Adrenal gland (tissue), 19 donors: Measurements from ENCODE around the gene TCHH. TPM values are rescaled to one million over a fixed set of nuclear protein-coding genes. Genes with fewer than 3 reads are reported as not detected.

Source experiments
- DNase-seq, 7 donors: peaks; one replicate each; pipeline ENCODE4 v3.0.0-alpha.2; 2019 to 2020
- H3K27ac ChIP-seq, 5 donors: fragments of 200-600 bp; sonication (generic) in 4 of 5; 1 replicate in 3 of 5; 2 replicates in 2 of 5; pipeline versions ENCODE4 v1.5.1 to v1.8.0; 2016 to 2020; ENCODE audit warnings: mild to moderate bottlenecking in 1 of 5
- H3K27me3 ChIP-seq: fragments of 200-600 bp; 2 replicates; pipeline ENCODE4 v1.8.0; 2021
- H3K36me3 ChIP-seq, 2 donors: fragments of 200-600 bp; replicated peaks in 1 of 2; 1 replicate in 1 of 2; 2 replicates in 1 of 2; pipeline versions ENCODE4 v1.5.1 to v1.8.0; 2018 to 2022
- H3K4me1 ChIP-seq, 2 donors: fragments of 200-600 bp; replicated peaks in 1 of 2; 1 replicate in 1 of 2; 2 replicates in 1 of 2; pipeline versions ENCODE4 v1.5.1 to v1.8.0; 2018 to 2021
- H3K4me3 ChIP-seq, 4 donors: fragments of 200-600 bp; sonication (generic) in 3 of 4; one replicate each; pipeline ENCODE4 v1.5.1; 2016 to 2018
- H3K9me3 ChIP-seq, 3 donors: fragments of 200-600 bp; sonication (generic) in 1 of 3; replicated peaks in 1 of 3; 1 replicate in 2 of 3; 2 replicates in 1 of 3; pipeline versions ENCODE4 v1.5.1 to v1.8.0; 2016 to 2021
- CTCF ChIP-seq, 6 experiments: fragments of 450-650 bp in 4 of 6; fragments of 200-600 bp in 2 of 6; sonication (generic) in 1 of 6; IDR thresholded peaks; 1 replicate in 5 of 6; 2 replicates in 1 of 6; pipeline versions ENCODE4 v1.5.1 to v1.8.0; 2016 to 2021; ENCODE audit warnings: antibody characterized with exemption in 6 of 6, mild to moderate bottlenecking in 2 of 6, moderate library complexity in 1 of 6
- POLR2A ChIP-seq, 2 donors: fragments of 450-650 bp; IDR thresholded peaks; one replicate each; pipeline ENCODE4 v1.6.1; 2017; ENCODE audit warnings: antibody characterized with exemption in 2 of 2, mild to moderate bottlenecking in 2 of 2, moderate library complexity in 1 of 2
- WGBS, 4 donors: extraction: QIAGEN DNeasy Blood & Tissue Kit in 2 of 4; methylation state at CpG; one replicate each; pipeline versions ENCODE4 v1.1.5 to v1.1.7; 2013 to 2017; 5-methylcytosine and 5-hydroxymethylcytosine counted together
- intact Hi-C, 2 donors: fragments of 100-400 bp; cut with DNase I; formaldehyde crosslinking; loops; one replicate each; pipeline versions ENCODE4 v1.14.1 to v1.15.0; 2022 to 2023
- long read RNA-seq, 10 donors: library from polyadenylated mRNA in 3 of 10; unstranded in 2 of 10; stranded (forward) in 1 of 10; transcript quantifications; one replicate each; pipeline ENCODE4 v2.0.0 and lab custom pipeline, GENCODE V29; 2021 to 2026
- polyA plus RNA-seq, 3 donors: library from polyadenylated mRNA; stranded (reverse); fragments of 200-250 nt in 2 of 3; fragments of 350-450 nt in 1 of 3; fragmentation: Illumina TruSeq in 1 of 3; extraction: RNeasy Lipid Tissue Mini Kit (QIAGEN cat#74804) in 1 of 3; gene quantifications; one replicate each; pipeline ENCODE4 v1.2.3, GENCODE V29; 2013 to 2014
- total RNA-seq, 9 donors: library from RNA; depleted of rRNA in 4 of 9; stranded (reverse); fragments of >200 nt in 4 of 9; fragments of 120-200 nt in 1 of 9; fragmentation: NEBNext Ultra II Directional in 1 of 9; extraction: Animal tissue kit (Norgen Biotek cat#: 25700) in 1 of 9; gene quantifications; one replicate each; pipeline versions ENCODE4 v1.1.0 to v1.2.4, GENCODE V29; 2013 to 2023
- donor health status: healthy with polysubstance abuse.
- donor health status: Bipolar disorder and iron deficiency.
- donor health status: DM: yes; HTN: yes; CAD: no.
- donor health status: DM: no; HTN: no; CAD: no.
- donor health status: DM: no; HTN: no; CAD: no.
- donor health status: DM: yes; HTN: yes; CAD: no.

The TCHH gene
- total RNA-seq, result under 1 TPM in 8 of 9 donors, not detected in 1; under 0.01 to 0.30 (median 0.13) TPM
- polyA plus RNA-seq, result under 1 TPM; 0.05 to 0.32 (median 0.17) TPM
- long read RNA-seq, donor 1, result 0 reads
- long read RNA-seq, donor 2, result 0 reads
- long read RNA-seq, donor 3, result 0 reads
- long read RNA-seq, donor 4, result 0 reads
- long read RNA-seq, donor 5, partial matches to known transcripts, result 0 of 1 reads
- long read RNA-seq, donor 5, other reads (novel, unspliced or antisense), result 1 of 1 reads
- long read RNA-seq, donor 6, result 0 reads
- long read RNA-seq, donor 7, result 0 reads
- long read RNA-seq, donor 8, result 0 reads
- long read RNA-seq, donor 9, result 0 reads
- long read RNA-seq, donor 10, result 0 reads

- H3K36me3 ChIP-seq, result no peaks in the 10 kb centered on the region
- WGBS, 4 donors, result 49 to 64% (median 55%) methylated on average over 4 of the region's 4 CpGs
- H3K4me1 ChIP-seq, result peaks cover 11 to 21% of the 10 kb centered on the region in 2 donors
- no peak for TF ChIP-seq POLR2A (IDR thresholded peaks at IDR 0.05)
- no peak for TF ChIP-seq CTCF (IDR thresholded peaks at IDR 0.05)
- no peaks in the 10 kb centered on the region for H3K9me3 ChIP-seq
- intact Hi-C loops, result no loop called here
- H3K4me3 ChIP-seq, result no peak within 1 kb of the TSS
- H3K27me3 ChIP-seq, result peaks cover 54% of the 10 kb centered on the region
- DNase-seq, result no peak
- no peak within 1 kb of the TSS for H3K27ac ChIP-seq
Measured at GRCh38 chr1:152115344-152115743, at the start of gene TCHH. TCHH (minus strand) TSS chr1:152115444; CDS start chr1:152114080, 1,364 bp downstream.

DNA sequence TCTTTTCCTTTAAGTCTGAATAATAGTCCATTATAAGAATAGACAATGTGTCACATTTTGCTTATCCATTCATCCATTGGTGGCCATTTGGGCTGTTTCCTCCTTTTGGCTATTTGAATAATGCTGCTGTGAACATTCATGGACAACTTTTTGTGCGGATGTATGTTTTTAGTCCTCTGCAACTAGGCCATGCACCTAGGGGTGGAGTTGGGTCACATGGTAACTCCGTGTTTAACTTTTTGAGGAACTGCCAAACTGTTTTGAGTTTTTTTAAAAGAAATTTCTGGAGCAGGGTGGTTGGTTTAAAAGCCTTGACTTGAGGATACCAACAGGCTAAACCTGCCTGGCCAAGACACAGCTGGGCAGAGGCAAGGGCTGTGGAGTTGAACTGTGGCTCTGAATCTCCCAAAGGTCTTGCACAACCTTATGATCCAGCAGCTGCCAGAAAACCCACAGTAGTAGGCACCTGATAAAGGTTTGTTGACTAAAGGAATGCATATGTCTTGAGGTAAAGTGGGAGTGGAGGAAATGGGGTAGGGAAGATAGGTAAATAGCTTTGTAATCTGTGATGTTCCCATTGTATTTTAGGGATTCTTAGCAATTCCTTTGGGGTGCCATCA, 49.4 kb upstream of the TCHH start:
- Histone ChIP-seq H3K27me3 (no peaks in the 10 kb centered on the region), H3K4me1 (peaks cover 5 to 18% of the 10 kb centered on the region in 2 donors), H3K4me3 (no peak overlapping the region), H3K36me3 (no peaks in the 10 kb centered on the region), H3K27ac (peak overlapping the region in 2 of 5 donors; percentile 20 to 54), H3K9me3 (no peaks in the 10 kb centered on the region)
- WGBS, 4 donors, result 67 to 83% (median 73%) methylated on average over 2 of the region's 2 CpGs
- TF ChIP-seq POLR2A (IDR thresholded peaks at IDR 0.05) (no peak), CTCF (IDR thresholded peaks at IDR 0.05) (no peak)
- DNase-seq, result no peak
- intact Hi-C loops, result no loop called here

- no peak for DNase-seq
- Histone ChIP-seq H3K27ac (peak overlapping the region in 1 of 5 donors; percentile 54), H3K9me3 (no peaks in the 10 kb centered on the region), H3K36me3 (no peaks in the 10 kb centered on the region), H3K4me3 (no peak overlapping the region), H3K27me3 (no peaks in the 10 kb centered on the region), H3K4me1 (peaks cover 4 to 5% of the 10 kb centered on the region in 2 donors)
- intact Hi-C loops, result no loop called here
- WGBS, 4 donors, result 0 to 22% (median 5%) methylated on average over 1 of the region's 1 CpG
- peak in 1 of 6 experiments; percentile 12 for TF ChIP-seq CTCF (IDR thresholded peaks at IDR 0.05)
- no peak for TF ChIP-seq POLR2A (IDR thresholded peaks at IDR 0.05)
Measured at GRCh38 chr1:152162792-152163463, 47.7 kb upstream of the TCHH start.

- intact Hi-C loops, result no loop called here
- 62 to 72% (median 69%) methylated on average over 3 of the region's 3 CpGs for WGBS, 4 donors
- no peak for DNase-seq
- H3K4me3 ChIP-seq, result no peak overlapping the region
- no peak for TF ChIP-seq POLR2A (IDR thresholded peaks at IDR 0.05)
- TF ChIP-seq CTCF (IDR thresholded peaks at IDR 0.05), result no peak
- H3K27ac ChIP-seq, result peak overlapping the region in 1 of 5 donors; percentile 31
- H3K9me3 ChIP-seq, result no peaks in the 10 kb centered on the region
- no peaks in the 10 kb centered on the region for H3K36me3 ChIP-seq
- peaks cover 0 to 5% of the 10 kb centered on the region in 2 donors for H3K4me1 ChIP-seq
- no peaks in the 10 kb centered on the region for H3K27me3 ChIP-seq
Measured at GRCh38 chr1:152160576-152160975, 45.3 kb upstream of the TCHH start.
